Mesenchymal stem cell (in vitro differentiated cells and primary cell): Measurements from ENCODE around the gene KRT72.

Source experiments
- DNase-seq: peaks from one replicate; pipeline ENCODE4 v3.0.0-alpha.2; 2013
- H2AFZ ChIP-seq: one replicate; pipeline ENCODE4 v1.6.1; 2013; ENCODE audit warnings: low read depth, mild to moderate bottlenecking, control low read depth, inconsistent platforms, low read length, moderate library complexity
- H2AK5ac ChIP-seq: 2 replicates; pipeline ENCODE4 v1.6.1; 2013; ENCODE audit warnings: low read length, moderate library complexity, mild to moderate bottlenecking, inconsistent platforms; ENCODE audit not compliant: severe bottlenecking
- H2BK120ac ChIP-seq: one replicate; pipeline ENCODE4 v1.6.1; 2013; ENCODE audit warnings: low read depth, mild to moderate bottlenecking, inconsistent platforms, low read length, moderate library complexity
- H2BK12ac ChIP-seq, 2 experiments: one replicate each; pipeline ENCODE4 v1.6.1; 2013; ENCODE audit warnings: inconsistent platforms in 2 of 2, low read length in 2 of 2, mild to moderate bottlenecking in 2 of 2, moderate library complexity in 2 of 2, control low read depth in 1 of 2
- H2BK15ac ChIP-seq: one replicate; pipeline ENCODE4 v1.6.1; 2013; ENCODE audit warnings: mild to moderate bottlenecking, low read depth, inconsistent platforms; ENCODE audit not compliant: poor library complexity, severe bottlenecking
- H2BK5ac ChIP-seq: 2 replicates; pipeline ENCODE4 v1.6.1; 2013; ENCODE audit warnings: low read depth, mild to moderate bottlenecking, low read length, control low read depth, inconsistent platforms; ENCODE audit not compliant: poor library complexity, severe bottlenecking
- H3K14ac ChIP-seq, 2 experiments: one replicate each; pipeline ENCODE4 v1.6.1; 2013; ENCODE audit warnings: inconsistent platforms in 2 of 2, low read length in 2 of 2, control low read depth in 1 of 2, mild to moderate bottlenecking in 1 of 2, moderate library complexity in 1 of 2
- H3K18ac ChIP-seq, 2 experiments: one replicate each; pipeline ENCODE4 v1.6.1; 2013; ENCODE audit warnings: inconsistent platforms in 2 of 2, low read length in 2 of 2, control low read depth in 1 of 2, low read depth in 1 of 2, mild to moderate bottlenecking in 1 of 2
- H3K23ac ChIP-seq, 2 experiments: one replicate each; pipeline ENCODE4 v1.6.1; 2013; ENCODE audit warnings: inconsistent platforms in 2 of 2, low read length in 2 of 2, mild to moderate bottlenecking in 2 of 2, moderate library complexity in 2 of 2, control low read depth in 1 of 2
- H3K27ac ChIP-seq: 2 replicates; pipeline ENCODE4 v1.5.1; 2013; ENCODE audit warnings: mild to moderate bottlenecking, moderate library complexity, low read length, control low read depth, inconsistent platforms; ENCODE audit not compliant: poor library complexity, severe bottlenecking
- H3K27me3 ChIP-seq, 2 experiments: 2 replicates each; pipeline versions ENCODE4 v1.6.1 to v1.7.0; 2013; ENCODE audit warnings: low read length in 2 of 2, mild to moderate bottlenecking in 2 of 2, moderate library complexity in 2 of 2, control low read depth in 1 of 2, inconsistent platforms in 1 of 2; ENCODE audit not compliant: control insufficient read depth in 1 of 2, insufficient read depth in 1 of 2
- H3K36me3 ChIP-seq, 2 experiments: 2 replicates each; pipeline versions ENCODE4 v1.6.1 to v1.7.0; 2013; ENCODE audit warnings: low read length in 2 of 2, control low read depth in 1 of 2, inconsistent platforms in 1 of 2, low read depth in 1 of 2, mild to moderate bottlenecking in 1 of 2; ENCODE audit not compliant: insufficient read depth in 2 of 2, control insufficient read depth in 1 of 2
- H3K4ac ChIP-seq, 2 experiments: one replicate each; pipeline ENCODE4 v1.6.1; 2013; ENCODE audit warnings: inconsistent platforms in 2 of 2, low read length in 2 of 2, mild to moderate bottlenecking in 2 of 2, moderate library complexity in 2 of 2, control low read depth in 1 of 2, low read depth in 1 of 2
- H3K4me1 ChIP-seq: 2 replicates; pipeline ENCODE4 v1.6.1; 2013; ENCODE audit warnings: low read depth, low read length, control low read depth; ENCODE audit not compliant: control insufficient read depth, insufficient read depth
- H3K4me2 ChIP-seq: 2 replicates; pipeline ENCODE4 v1.6.1; 2013; ENCODE audit warnings: low read length, mild to moderate bottlenecking, inconsistent platforms; ENCODE audit not compliant: poor library complexity, severe bottlenecking
- H3K4me3 ChIP-seq, 2 experiments: 2 replicates each; pipeline versions ENCODE4 v1.5.1 to v1.7.0; 2013; ENCODE audit warnings: low read length in 2 of 2, mild to moderate bottlenecking in 2 of 2, control low read depth in 1 of 2, low read depth in 1 of 2; ENCODE audit not compliant: insufficient read depth in 1 of 2
- H3K79me1 ChIP-seq: replicated peaks from 2 replicates; pipeline ENCODE4 v1.6.1; 2013; ENCODE audit warnings: mild to moderate bottlenecking, control low read depth, low read length, inconsistent platforms; ENCODE audit not compliant: poor library complexity, severe bottlenecking
- H3K9ac ChIP-seq: 2 replicates; pipeline ENCODE4 v1.7.0; 2013; ENCODE audit warnings: mild to moderate bottlenecking, low read length, moderate library complexity
- H3K9me3 ChIP-seq: 2 replicates; pipeline ENCODE4 v1.7.0; 2013; ENCODE audit warnings: mild to moderate bottlenecking, low read length; ENCODE audit not compliant: control insufficient read depth
- H4K8ac ChIP-seq: one replicate; pipeline ENCODE4 v1.6.1; 2013; ENCODE audit warnings: inconsistent platforms, mild to moderate bottlenecking, low read length, moderate library complexity
- H4K91ac ChIP-seq: one replicate; pipeline ENCODE4 v1.6.1; 2013; ENCODE audit warnings: mild to moderate bottlenecking, low read length, inconsistent platforms
- WGBS: methylation state at CpG from one replicate; pipeline ENCODE4 v1.1.7; 2013; ENCODE audit warnings: mixed read lengths; 5-methylcytosine and 5-hydroxymethylcytosine counted together

Gene KRT72

DNA sequence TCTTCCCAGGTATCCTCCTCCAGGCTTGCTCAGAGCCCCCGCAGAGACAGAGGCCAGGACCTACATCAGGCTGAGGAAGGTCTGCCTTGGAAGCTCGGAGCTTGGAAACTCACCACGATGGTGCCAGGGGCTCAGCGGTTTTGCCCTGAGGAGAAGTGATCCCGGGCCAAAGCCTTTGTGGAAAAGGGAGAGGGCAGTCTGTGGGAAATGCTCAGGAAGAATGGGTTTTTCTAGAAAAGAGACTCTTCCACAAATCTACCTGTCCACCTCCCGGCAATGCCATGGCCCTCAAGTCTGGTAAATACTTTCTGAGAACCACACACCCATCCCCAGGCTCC is 42.8 kb upstream of the KRT72 start:
- no peak overlapping the region for H3K9ac ChIP-seq
- no peak overlapping the region for H2AFZ ChIP-seq
- H3K14ac ChIP-seq, result no peak overlapping the region
- H3K4me1 ChIP-seq, result no peaks in the 10 kb centered on the region
- no peaks in the 10 kb centered on the region for H3K79me1 ChIP-seq
- no peak overlapping the region for H3K18ac ChIP-seq
- DNase-seq, result no peak
- no peak overlapping the region for H3K4ac ChIP-seq
- peaks cover 22 to 84% of the 10 kb centered on the region in 2 experiments for H3K27me3 ChIP-seq
- no peak overlapping the region for H4K91ac ChIP-seq
- no peak overlapping the region for H3K23ac ChIP-seq
- no peak overlapping the region for H2BK120ac ChIP-seq
- no peaks in the 10 kb centered on the region for H3K9me3 ChIP-seq
- H3K4me2 ChIP-seq, result no peak overlapping the region
- H3K4me3 ChIP-seq, result no peak overlapping the region
- no peaks in the 10 kb centered on the region for H3K36me3 ChIP-seq
- H2BK5ac ChIP-seq, result no peak overlapping the region
- 82% methylated on average over 4 of the region's 6 CpGs for WGBS
- no peak overlapping the region for H2BK12ac ChIP-seq
- no peak overlapping the region for H2AK5ac ChIP-seq
- no peak overlapping the region for H3K27ac ChIP-seq
- H4K8ac ChIP-seq, result no peak overlapping the region
- no peak overlapping the region for H2BK15ac ChIP-seq

DNA sequence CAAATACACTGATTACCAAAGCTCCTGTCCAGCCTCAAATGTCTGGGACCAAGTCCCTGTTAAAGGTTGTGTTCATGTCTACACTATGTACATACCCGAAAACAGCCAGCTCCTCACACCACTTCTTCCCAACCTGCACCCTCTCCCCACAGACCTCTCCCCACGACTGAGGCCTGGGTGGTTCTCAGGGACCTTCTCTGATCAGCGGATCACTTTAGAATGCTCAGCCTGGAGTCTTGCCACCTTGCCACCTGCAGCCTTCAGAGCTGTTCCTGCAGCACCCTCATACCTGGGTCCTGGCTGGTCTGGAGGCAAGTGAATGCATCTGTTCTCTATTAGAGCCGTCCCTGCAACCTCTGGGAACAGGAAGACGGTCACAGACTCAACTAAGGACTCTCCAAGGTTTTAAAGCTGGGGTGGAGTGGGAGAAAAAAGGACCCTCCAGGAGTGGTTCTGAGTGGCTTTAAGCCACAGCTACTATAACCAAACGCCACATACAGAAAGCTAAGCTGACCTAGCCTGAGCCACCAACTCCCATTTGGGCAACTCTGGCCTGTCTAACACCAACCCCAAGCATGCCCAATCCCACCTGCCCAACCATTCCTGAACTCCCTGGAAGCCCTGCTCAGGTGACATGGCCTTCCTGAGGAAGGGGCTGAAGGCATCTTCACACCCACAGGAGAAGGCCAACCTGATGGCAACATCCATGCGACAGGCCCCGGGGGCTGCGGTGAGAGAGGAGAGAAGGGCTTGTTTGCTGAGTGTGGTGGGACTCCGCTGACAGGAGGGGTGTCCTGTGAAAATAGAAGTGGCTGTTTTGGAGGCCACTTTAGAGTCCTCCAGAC is 42.2 kb upstream of the KRT72 start:
- no peak overlapping the region for H3K4me3 ChIP-seq
- no peaks in the 10 kb centered on the region for H3K36me3 ChIP-seq
- H2BK120ac ChIP-seq, result no peak overlapping the region
- H4K91ac ChIP-seq, result no peak overlapping the region
- H2AK5ac ChIP-seq, result no peak overlapping the region
- H3K4me1 ChIP-seq, result no peaks in the 10 kb centered on the region
- no peak overlapping the region for H3K27ac ChIP-seq
- H2AFZ ChIP-seq, result no peak overlapping the region
- H3K23ac ChIP-seq, result no peak overlapping the region
- no peak overlapping the region for H4K8ac ChIP-seq
- WGBS, result 80% methylated on average over 10 of the region's 10 CpGs
- no peak overlapping the region for H3K4me2 ChIP-seq
- H3K9me3 ChIP-seq, result no peaks in the 10 kb centered on the region
- H2BK5ac ChIP-seq, result no peak overlapping the region
- no peak overlapping the region for H3K18ac ChIP-seq
- H3K79me1 ChIP-seq, result no peaks in the 10 kb centered on the region
- no peak for DNase-seq
- no peak overlapping the region for H3K14ac ChIP-seq
- H3K4ac ChIP-seq, result no peak overlapping the region
- H3K9ac ChIP-seq, result no peak overlapping the region
- H2BK15ac ChIP-seq, result no peak overlapping the region
- no peak overlapping the region for H2BK12ac ChIP-seq
- H3K27me3 ChIP-seq, result peaks cover 22 to 86% of the 10 kb centered on the region in 2 experiments

DNA sequence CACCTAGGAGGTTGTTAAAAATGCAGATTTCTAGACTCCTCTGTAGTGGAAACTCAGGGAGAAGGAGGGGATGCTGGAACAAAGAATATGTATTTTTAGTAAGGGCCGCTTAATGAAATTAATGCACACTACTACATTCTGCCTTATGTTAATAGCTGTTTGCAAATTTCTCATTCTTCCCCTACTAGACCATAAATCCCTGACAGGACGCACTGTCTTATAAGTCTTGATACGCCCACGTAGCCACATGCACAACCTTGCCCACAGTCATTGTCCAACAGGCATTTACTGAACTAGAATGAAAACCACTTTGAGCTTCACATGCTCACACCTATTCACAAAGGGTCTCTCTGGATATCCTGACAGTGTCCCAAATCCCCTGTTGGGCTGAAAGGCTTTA is 40.2 kb upstream of the KRT72 start:
- Histone ChIP-seq H3K27ac (no peak overlapping the region), H3K4me3 (no peak overlapping the region), H3K27me3 (peaks cover 30 to 80% of the 10 kb centered on the region in 2 experiments), H4K91ac (no peak overlapping the region), H2BK120ac (no peak overlapping the region), H3K4ac (no peak overlapping the region), H4K8ac (no peak overlapping the region), H3K4me2 (no peak overlapping the region), H2BK15ac (no peak overlapping the region), H2BK12ac (no peak overlapping the region), H2BK5ac (no peak overlapping the region), H3K36me3 (no peaks in the 10 kb centered on the region), H2AK5ac (no peak overlapping the region), H2AFZ (no peak overlapping the region), H3K14ac (no peak overlapping the region), H3K79me1 (no peaks in the 10 kb centered on the region), H3K18ac (no peak overlapping the region), H3K9me3 (no peaks in the 10 kb centered on the region), H3K4me1 (no peaks in the 10 kb centered on the region), H3K23ac (no peak overlapping the region), H3K9ac (no peak overlapping the region)
- 65% methylated on average over 4 of the region's 4 CpGs for WGBS
- DNase-seq, result no peak

DNA sequence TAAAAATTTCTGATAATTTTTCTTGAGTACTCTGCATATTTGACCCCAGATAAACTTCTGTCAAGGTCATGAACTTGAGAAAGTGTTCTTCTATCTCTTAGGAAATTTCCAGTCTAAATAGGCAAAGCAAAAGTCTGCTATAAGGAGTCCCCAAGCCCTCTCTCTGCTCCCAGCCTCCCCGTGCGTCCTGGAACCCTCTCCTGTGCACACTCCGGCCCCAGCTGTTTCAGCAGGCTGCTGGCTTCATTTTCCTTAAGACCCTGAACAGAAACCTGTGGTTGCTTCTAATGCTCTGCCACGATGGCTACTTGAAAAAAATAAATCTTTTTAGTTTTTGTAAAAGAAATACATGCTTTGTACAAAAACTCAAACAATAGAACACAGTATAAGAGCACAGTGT is 36.0 kb upstream of the KRT72 start:
- Histone ChIP-seq H3K36me3 (no peaks in the 10 kb centered on the region), H3K27ac (no peak overlapping the region), H3K18ac (no peak overlapping the region), H3K14ac (no peak overlapping the region), H3K23ac (no peak overlapping the region), H3K9me3 (no peaks in the 10 kb centered on the region), H3K4ac (no peak overlapping the region), H3K27me3 (peaks cover 16 to 70% of the 10 kb centered on the region in 2 experiments), H2BK5ac (no peak overlapping the region), H4K91ac (no peak overlapping the region), H2AFZ (no peak overlapping the region), H2BK120ac (no peak overlapping the region), H2BK12ac (no peak overlapping the region), H3K79me1 (no peaks in the 10 kb centered on the region), H3K4me1 (no peaks in the 10 kb centered on the region), H3K4me2 (no peak overlapping the region), H3K4me3 (no peak overlapping the region), H2AK5ac (no peak overlapping the region), H3K9ac (no peak overlapping the region), H4K8ac (no peak overlapping the region), H2BK15ac (no peak overlapping the region)
- 76% methylated on average over 3 of the region's 4 CpGs for WGBS
- no peak for DNase-seq
